Femur (tissue), 1 donor: ENCODE data around the gene GSTA1.
"Not testable (repeated sequence)": the region's sequence is repeated elsewhere in the genome, so short reads cannot be mapped to it uniquely, and the experiment has no call there.

Experiments used
- DNase-seq: peaks from one replicate; pipeline ENCODE4 v3.0.0-alpha.2; 2017

The GSTA1 gene

GRCh38 chr6:52753137-52753536, 50.5 kb downstream of the GSTA1 start:
- DNase-seq = not testable (repeated sequence)

- no peak for DNase-seq
Measured at GRCh38 chr6:52752310-52752709, 51.3 kb downstream of the GSTA1 start.

GRCh38 chr6:52749556-52750152, 54.0 kb downstream of the GSTA1 start:
- no peak for DNase-seq

GRCh38 chr6:52747301-52747700, 56.3 kb downstream of the GSTA1 start:
- DNase-seq = not testable (repeated sequence)

GRCh38 chr6:52746213-52746612, 57.4 kb downstream of the GSTA1 start:
- no peak for DNase-seq

GRCh38 chr6:52745764-52746201, 57.8 kb downstream of the GSTA1 start:
- no peak for DNase-seq

- no peak for DNase-seq
Measured at GRCh38 chr6:52741872-52742271, 61.7 kb downstream of the GSTA1 start.
